Astrocyte (in vitro differentiated cells and primary cell): Measurements from ENCODE around the gene C1orf146.

Source experiments
- CTCF ChIP-seq: IDR thresholded peaks from 2 replicates; pipeline ENCODE4 v1.5.1; 2011; ENCODE audit warnings: low read depth, mild to moderate bottlenecking, inconsistent platforms, low read length, moderate library complexity; ENCODE audit not compliant: insufficient read depth
- EZH2 ChIP-seq: IDR thresholded peaks from 2 replicates; pipeline ENCODE4 v1.6.1; 2012; ENCODE audit warnings: mild to moderate bottlenecking, low read length, inconsistent platforms; ENCODE audit not compliant: insufficient read depth

- no peak for TF ChIP-seq CTCF
- TF ChIP-seq EZH2, result no peak
Observed at GRCh38 chr1:92262516-92262915, 44.8 kb downstream of the C1orf146 start.
